NCI-H82 treated with DMSO at 0.1 percent for 48 hours (cell line): ENCODE data around the gene S100A13.

Experiments used
- DNase-seq: peaks from one replicate; lab custom pipeline; 2025; ENCODE audit not compliant: unreplicated experiment; lab: John Stamatoyannopoulos, UW

The S100A13 gene

GRCh38 chr1:153573351-153573750 is 54.0 kb downstream of the S100A13 start:
- DNase-seq = peak; percentile 24

- DNase-seq = peak; percentile 25
These were observed 54.7 kb downstream of the S100A13 start for GRCh38 chr1:153572569-153573015.

- no peak for DNase-seq
These were observed 55.6 kb downstream of the S100A13 start for GRCh38 chr1:153571706-153572105.

GRCh38 chr1:153570874-153571273 is 56.4 kb downstream of the S100A13 start:
- DNase-seq = no peak

DNA sequence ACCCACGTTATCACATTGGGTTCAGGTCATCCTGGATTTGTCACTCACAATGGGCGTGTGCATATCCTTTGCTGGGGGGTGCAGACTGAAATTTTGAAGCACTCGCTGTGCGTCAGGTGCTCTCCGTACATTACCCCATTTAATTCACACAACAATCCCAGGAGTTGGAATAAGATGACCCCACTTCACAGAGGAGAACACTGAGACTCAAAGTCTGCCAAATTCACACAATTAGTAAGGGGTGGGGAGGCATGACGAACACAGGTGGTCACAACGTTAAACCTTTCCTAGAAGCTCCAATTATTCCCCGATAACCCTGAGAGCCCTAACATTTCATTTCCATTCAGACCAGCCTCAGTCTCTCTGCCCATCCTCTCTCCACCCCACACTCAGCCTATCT is 57.8 kb downstream of the S100A13 start:
- no peak for DNase-seq
